CD4-positive, CD25-positive, alpha-beta regulatory T cell (primary cell): Measurements from ENCODE around the gene PLCD3. TPM values are rescaled to one million over a fixed set of nuclear protein-coding genes. Genes with fewer than 3 reads are reported as not detected.
A peak's percentile ranks its signal among the peaks of the same experiment; 100 is the strongest.

Source experiments
- ATAC-seq, 2 donors: fragments of 150-1000 bp; cut with Tn5 transposase; one replicate each; pipeline ENCODE4 v1.10.0; 2021; ENCODE audit warnings: low read depth in 2 of 2, moderate number of reproducible peaks in 2 of 2, moderate library complexity in 1 of 2
- DNase-seq, 3 donors: peaks; one replicate each; pipeline versions ENCODE4 v3.0.0 to v3.0.0-alpha.2; 2012 to 2022; ENCODE audit warnings: mixed read lengths in 1 of 3
- H3K27ac ChIP-seq: one replicate; pipeline ENCODE4 v1.7.0; 2013; ENCODE audit warnings: mild to moderate bottlenecking, low read length; ENCODE audit not compliant: insufficient read depth, poor library complexity, severe bottlenecking
- H3K27me3 ChIP-seq: one replicate; pipeline ENCODE4 v1.7.0; 2013; ENCODE audit warnings: low read length; ENCODE audit not compliant: control insufficient read depth, insufficient read depth
- H3K36me3 ChIP-seq: one replicate; pipeline ENCODE4 v1.7.0; 2013; ENCODE audit warnings: mild to moderate bottlenecking, low read length, moderate library complexity; ENCODE audit not compliant: control insufficient read depth, insufficient read depth
- H3K4me1 ChIP-seq: 2 replicates; pipeline ENCODE4 v1.7.0; 2013; ENCODE audit warnings: mild to moderate bottlenecking, low read length; ENCODE audit not compliant: insufficient read depth, control insufficient read depth, poor library complexity, severe bottlenecking
- H3K4me3 ChIP-seq: one replicate; pipeline ENCODE4 v1.7.0; 2013; ENCODE audit warnings: low read depth, mild to moderate bottlenecking, low read length, moderate library complexity
- H3K9me3 ChIP-seq, 2 experiments: 1 replicate in 1 of 2; 2 replicates in 1 of 2; pipeline ENCODE4 v1.7.0; 2013; ENCODE audit warnings: low read length in 2 of 2, mild to moderate bottlenecking in 1 of 2, moderate library complexity in 1 of 2; ENCODE audit not compliant: control insufficient read depth in 2 of 2
- H3K27ac Mint-ChIP-seq, 3 donors: one replicate each; pipeline ENCODE4 v1.8.0; 2020 to 2022; ENCODE audit warnings: mild to moderate bottlenecking in 3 of 3, mixed read lengths in 3 of 3, moderate library complexity in 2 of 3
- H3K27me3 Mint-ChIP-seq: one replicate; pipeline ENCODE4 v1.8.0; 2022; ENCODE audit warnings: mild to moderate bottlenecking, mixed read lengths
- H3K36me3 Mint-ChIP-seq: one replicate; pipeline ENCODE4 v1.8.0; 2020; ENCODE audit warnings: mixed read lengths
- H3K4me1 Mint-ChIP-seq, 4 donors: one replicate each; pipeline ENCODE4 v1.8.0; 2020 to 2022; ENCODE audit warnings: mixed read lengths in 4 of 4, mild to moderate bottlenecking in 1 of 4
- H3K4me3 Mint-ChIP-seq, 4 donors: one replicate each; pipeline ENCODE4 v1.8.0; 2020 to 2022; ENCODE audit warnings: mild to moderate bottlenecking in 4 of 4, mixed read lengths in 4 of 4, moderate library complexity in 3 of 4
- H3K9me3 Mint-ChIP-seq, 7 donors: one replicate each; pipeline ENCODE4 v1.8.0; 2020 to 2022; ENCODE audit warnings: mixed read lengths in 7 of 7, mild to moderate bottlenecking in 3 of 7, moderate library complexity in 2 of 7
- polyA plus RNA-seq, 4 donors: library from polyadenylated mRNA; unstranded; fragments of 300-500 nt; fragmentation: Illumina TruSeq; gene quantifications; one replicate each; pipeline ENCODE4 v1.2.3, GENCODE V29; 2021
- total RNA-seq: library from RNA; stranded (reverse); gene quantifications from one replicate; pipeline ENCODE4 v1.2.3, GENCODE V29; 2022

Gene PLCD3
- total and polyA plus RNA-seq, 5 donors from 2014 or later = 0.15 to 5.5 (median 0.50) TPM

DNA sequence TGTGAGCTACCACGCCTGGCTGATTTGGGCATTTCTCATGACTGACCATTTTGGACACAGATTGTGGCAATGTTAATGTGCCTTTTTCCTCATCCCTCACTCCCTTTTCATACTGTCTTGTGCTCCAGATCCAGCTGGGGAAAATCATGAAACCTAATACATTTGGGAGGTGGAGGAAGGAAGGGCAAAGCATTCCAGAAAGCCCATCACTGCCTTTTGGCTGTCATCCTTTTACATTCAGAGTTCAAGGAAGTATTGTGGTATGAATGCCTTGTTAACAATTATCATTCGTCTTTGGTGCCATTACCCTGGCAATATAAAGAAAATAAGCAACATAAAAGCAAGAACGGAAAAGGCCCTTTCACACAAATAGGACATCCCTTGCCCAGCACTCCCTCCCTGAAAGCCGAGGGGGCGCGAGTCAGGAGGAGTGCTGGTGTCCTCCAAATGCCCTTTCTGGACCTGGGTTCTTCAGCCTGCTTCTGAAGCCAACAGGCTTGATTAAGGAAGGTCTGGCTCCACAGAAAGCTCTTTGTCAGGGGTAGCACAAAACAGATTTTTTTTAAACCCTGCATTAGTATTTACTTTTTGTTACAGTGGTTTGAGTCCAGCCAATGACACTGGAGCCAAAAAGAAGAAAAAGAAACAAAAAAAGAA, 51.1 kb downstream of the PLCD3 start:
- Mint-ChIP-seq H3K27ac (peak overlapping the region in 2 of 3 donors; percentile 12 to 20), H3K27me3 (no peaks in the 10 kb centered on the region), H3K9me3 (no peaks in the 10 kb centered on the region), H3K4me3 (no peak overlapping the region), H3K36me3 (peaks cover 19% of the 10 kb centered on the region), H3K4me1 (peaks cover 7 to 21% (median 18%) of the 10 kb centered on the region in 4 donors)
- DNase-seq (no peak), ATAC-seq (no peak)
- peaks cover 2% of the 10 kb centered on the region for H3K4me1 ChIP-seq
- peaks cover 49% of the 10 kb centered on the region for H3K36me3 ChIP-seq
- no peak overlapping the region for H3K27ac ChIP-seq
- no peak overlapping the region for H3K4me3 ChIP-seq
- H3K9me3 ChIP-seq = no peaks in the 10 kb centered on the region
- H3K27me3 ChIP-seq = no peaks in the 10 kb centered on the region

DNA sequence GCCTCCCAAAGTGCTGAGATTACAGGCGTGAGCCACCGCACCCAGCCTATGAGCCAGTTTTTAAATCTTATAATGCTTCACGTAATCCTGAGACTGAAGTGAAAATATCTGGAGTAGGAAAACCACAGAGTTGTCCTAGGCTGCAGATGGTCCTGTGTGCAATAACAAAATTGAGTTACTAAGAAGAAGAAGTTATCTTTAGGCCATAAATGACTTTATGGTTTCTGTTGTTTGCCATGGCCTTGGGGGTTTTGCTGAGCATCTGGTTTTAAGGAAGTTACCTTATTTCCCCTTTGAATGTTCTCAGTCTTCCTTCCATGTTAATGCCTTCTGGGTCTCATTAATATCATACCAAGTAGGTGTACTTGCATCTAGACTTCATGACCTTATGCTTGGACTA, 54.7 kb downstream of the PLCD3 start:
- H3K27ac ChIP-seq = no peak overlapping the region
- peak overlapping the region in 1 of 3 donors; percentile 86 for H3K27ac Mint-ChIP-seq

DNA sequence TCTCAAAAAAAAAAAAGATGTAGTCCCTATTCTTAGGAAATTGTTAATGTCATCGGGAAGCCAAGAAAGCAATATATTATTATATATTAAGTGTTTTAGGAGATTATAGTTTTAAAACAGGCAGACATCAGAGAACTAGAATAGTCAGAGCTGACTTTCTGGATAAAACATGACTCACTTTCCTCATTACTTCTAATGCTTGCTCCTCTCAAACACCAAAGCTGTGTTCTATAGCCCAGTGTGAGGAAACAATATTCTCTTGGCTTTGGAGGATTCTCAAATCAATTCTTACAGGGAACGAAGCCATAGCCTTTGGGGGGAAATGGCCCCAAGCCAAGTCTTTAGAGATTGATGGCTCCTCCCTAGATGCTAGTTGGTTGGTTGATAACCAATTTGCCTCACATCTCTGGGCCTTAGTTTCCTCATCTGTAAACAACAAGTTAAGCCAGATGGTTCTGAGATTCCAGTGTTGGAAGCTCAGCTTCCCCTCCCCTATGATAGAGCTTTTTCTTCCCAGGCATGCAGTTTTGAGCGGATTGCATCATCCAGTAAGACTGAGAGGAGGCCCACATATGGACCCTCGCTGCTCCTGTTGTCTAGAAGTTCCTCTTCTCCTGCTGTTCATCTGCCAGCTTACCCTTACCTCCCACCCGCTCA, 58.8 kb downstream of the PLCD3 start:
- no peak for DNase-seq
- Mint-ChIP-seq H3K27ac (peak overlapping the region in 1 of 3 donors; percentile 51), H3K27me3 (no peaks in the 10 kb centered on the region), H3K4me1 (peaks cover 7 to 32% (median 28%) of the 10 kb centered on the region in 4 donors), H3K36me3 (peaks cover 9% of the 10 kb centered on the region), H3K4me3 (no peak overlapping the region), H3K9me3 (no peaks in the 10 kb centered on the region)
- Histone ChIP-seq H3K36me3 (peaks cover 39% of the 10 kb centered on the region), H3K4me1 (peaks cover 1% of the 10 kb centered on the region), H3K27ac (no peak overlapping the region), H3K9me3 (no peaks in the 10 kb centered on the region), H3K27me3 (no peaks in the 10 kb centered on the region), H3K4me3 (no peak overlapping the region)
- ATAC-seq = no peak

More for the DNA sequence above, 54.7 kb downstream of the PLCD3 start:
- Histone ChIP-seq H3K27me3 (no peaks in the 10 kb centered on the region), H3K9me3 (no peaks in the 10 kb centered on the region), H3K36me3 (peaks cover 50% of the 10 kb centered on the region), H3K4me1 (peaks cover 2% of the 10 kb centered on the region), H3K4me3 (no peak overlapping the region)
- no peak for DNase-seq
- no peaks in the 10 kb centered on the region for H3K27me3 Mint-ChIP-seq
- peaks cover 19% of the 10 kb centered on the region for H3K36me3 Mint-ChIP-seq
- no peak for ATAC-seq
- no peak overlapping the region for H3K4me3 Mint-ChIP-seq
- no peaks in the 10 kb centered on the region for H3K9me3 Mint-ChIP-seq
- peaks cover 7 to 31% (median 24%) of the 10 kb centered on the region in 4 donors for H3K4me1 Mint-ChIP-seq

DNA sequence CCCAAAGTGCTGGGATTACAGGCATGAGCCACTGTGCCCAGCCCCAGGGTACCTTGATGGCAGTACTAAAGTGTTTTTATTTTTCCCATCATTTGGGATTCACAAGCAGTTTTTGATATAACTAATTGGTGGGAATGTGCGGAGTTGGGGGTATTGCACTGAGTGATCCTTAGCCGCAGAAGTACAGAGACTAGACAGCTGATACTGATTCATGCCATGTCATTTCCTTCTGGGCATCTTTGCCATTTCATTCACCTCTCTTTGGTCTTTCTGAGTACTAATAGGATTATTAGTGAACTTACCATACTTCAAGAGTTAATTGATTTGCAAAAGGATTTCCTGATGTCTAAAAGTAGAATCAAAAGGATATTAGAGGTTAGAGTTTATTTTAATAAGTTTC, 61.5 kb downstream of the PLCD3 start:
- Mint-ChIP-seq H3K27me3 (no peaks in the 10 kb centered on the region), H3K27ac (no peak overlapping the region), H3K36me3 (peaks cover 16% of the 10 kb centered on the region)

DNA sequence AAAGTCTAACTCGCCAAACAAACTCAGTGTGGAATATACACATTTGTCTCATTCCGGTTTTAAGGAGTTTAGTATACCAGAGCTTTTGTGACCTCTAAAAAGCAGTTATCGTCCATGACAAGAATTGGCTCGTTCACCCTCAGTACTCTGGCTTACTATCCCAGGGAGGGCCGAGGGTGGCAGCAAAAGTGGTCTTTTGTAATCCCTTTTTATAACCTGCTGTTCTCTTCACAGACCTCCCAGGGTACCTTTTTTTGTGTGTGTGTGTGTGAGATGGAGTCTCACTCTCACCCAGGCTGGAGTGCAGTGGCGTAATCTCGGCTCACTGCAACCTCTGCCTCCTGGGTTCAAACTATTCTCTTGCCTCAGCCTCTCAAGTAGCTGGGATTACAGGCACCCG, 62.3 kb downstream of the PLCD3 start:
- Histone ChIP-seq H3K9me3 (no peaks in the 10 kb centered on the region), H3K27ac (no peak overlapping the region), H3K4me3 (no peak overlapping the region), H3K36me3 (peaks cover 40% of the 10 kb centered on the region), H3K27me3 (no peaks in the 10 kb centered on the region), H3K4me1 (no peaks in the 10 kb centered on the region)
- Mint-ChIP-seq H3K4me3 (no peak overlapping the region), H3K9me3 (no peaks in the 10 kb centered on the region), H3K36me3 (peaks cover 16% of the 10 kb centered on the region), H3K27me3 (no peaks in the 10 kb centered on the region), H3K27ac (no peak overlapping the region), H3K4me1 (peaks cover 0 to 28% (median 15%) of the 10 kb centered on the region in 4 donors)
- ATAC-seq (no peak), DNase-seq (no peak)

More for the DNA sequence above, 61.5 kb downstream of the PLCD3 start:
- Mint-ChIP-seq H3K4me1 (peaks cover 0 to 26% (median 14%) of the 10 kb centered on the region in 4 donors), H3K9me3 (no peaks in the 10 kb centered on the region), H3K4me3 (no peak overlapping the region)
- Histone ChIP-seq H3K27ac (no peak overlapping the region), H3K36me3 (peaks cover 43% of the 10 kb centered on the region), H3K4me1 (no peaks in the 10 kb centered on the region), H3K27me3 (no peaks in the 10 kb centered on the region), H3K9me3 (no peaks in the 10 kb centered on the region), H3K4me3 (no peak overlapping the region)
- DNase-seq (no peak), ATAC-seq (no peak)

DNA sequence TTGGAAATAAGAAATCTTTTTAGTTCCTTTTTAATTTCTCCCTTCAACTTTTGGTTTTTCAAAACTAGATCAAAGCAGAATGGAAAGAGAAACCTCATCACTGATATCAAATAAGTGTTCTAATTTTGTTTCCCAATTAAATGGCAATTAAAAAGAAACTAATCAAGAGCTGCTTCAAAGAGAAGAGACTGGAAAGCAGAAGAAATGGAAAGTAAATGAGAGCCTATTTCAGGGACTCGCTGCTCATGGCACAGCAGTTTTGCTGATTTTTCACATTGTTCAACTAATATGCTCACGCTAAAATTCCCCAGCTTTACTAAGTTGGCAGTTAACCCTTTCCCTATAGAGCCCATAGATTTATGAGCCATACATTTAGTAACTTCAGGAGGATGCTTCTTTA, 64.7 kb downstream of the PLCD3 start:
- H3K27me3 Mint-ChIP-seq = no peaks in the 10 kb centered on the region
- H3K4me1 Mint-ChIP-seq = peaks cover 0 to 43% (median 21%) of the 10 kb centered on the region in 4 donors
- H3K9me3 Mint-ChIP-seq = no peaks in the 10 kb centered on the region
- peaks cover 25% of the 10 kb centered on the region for H3K36me3 ChIP-seq
- no peaks in the 10 kb centered on the region for H3K27me3 ChIP-seq
- no peaks in the 10 kb centered on the region for H3K9me3 ChIP-seq
- H3K27ac Mint-ChIP-seq = peak overlapping the region in 2 of 3 donors; percentile 49 to 63
- ATAC-seq (no peak), DNase-seq (no peak)
- peaks cover 6% of the 10 kb centered on the region for H3K4me1 ChIP-seq
- no peak overlapping the region for H3K27ac ChIP-seq
- H3K4me3 ChIP-seq = no peak overlapping the region
- H3K36me3 Mint-ChIP-seq = peaks cover 7% of the 10 kb centered on the region
- no peak overlapping the region for H3K4me3 Mint-ChIP-seq

DNA sequence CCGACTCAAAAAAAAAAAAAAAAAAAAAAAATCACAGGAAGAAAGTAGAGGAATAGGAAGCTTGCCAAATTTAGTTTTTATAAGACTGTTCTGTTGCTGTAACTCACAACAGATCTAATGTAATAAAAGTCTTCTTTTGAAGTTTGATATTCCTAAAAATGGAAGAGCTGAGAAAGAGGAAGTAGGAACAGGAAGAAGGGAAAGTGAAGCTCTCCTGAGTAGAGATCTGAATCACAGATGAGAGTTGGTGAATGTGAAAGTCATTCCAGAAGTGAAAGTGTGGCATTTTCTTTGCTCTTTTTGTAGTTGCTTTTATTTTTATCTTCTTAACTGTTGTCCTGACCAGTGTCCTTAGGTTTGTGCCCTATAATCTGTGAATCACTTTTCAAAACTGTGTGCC, 69.1 kb downstream of the PLCD3 start:
- Mint-ChIP-seq H3K36me3 (peaks cover 7% of the 10 kb centered on the region), H3K27me3 (no peaks in the 10 kb centered on the region), H3K4me1 (peaks cover 0 to 79% (median 42%) of the 10 kb centered on the region in 4 donors), H3K9me3 (no peaks in the 10 kb centered on the region), H3K27ac (no peak overlapping the region), H3K4me3 (peak overlapping the region in 2 of 4 donors; percentile 19 to 60)
- Histone ChIP-seq H3K36me3 (peaks cover 11% of the 10 kb centered on the region), H3K27ac (no peak overlapping the region), H3K9me3 (no peaks in the 10 kb centered on the region), H3K27me3 (no peaks in the 10 kb centered on the region), H3K4me1 (peaks cover 31% of the 10 kb centered on the region), H3K4me3 (no peak overlapping the region)
- no peak for DNase-seq
- ATAC-seq = no peak
